Measurements from ENCODE around the gene GARRE1. TPM values are rescaled to one million over a fixed set of nuclear protein-coding genes. Genes with fewer than 3 reads are reported as not detected.
"Not testable (repeated sequence)": the region's sequence is repeated elsewhere in the genome, so short reads cannot be mapped to it uniquely, and the experiment has no call there.

Gene GARRE1
- total and polyA plus RNA-seq, 7 experiments from 2014 or later: 5.3 to 57.2 (median 26.1) TPM

GRCh38 chr19:34276614-34277013 is 22.3 kb downstream of the GARRE1 start:
- no peaks in the 10 kb centered on the region for H3K9me3 ChIP-seq (ENCODE audit: control insufficient read depth in 2 of 3, low read length in 3 of 3)
- ATAC-seq: no peak
- H3K4me1 ChIP-seq (ENCODE audit: control insufficient read depth in 2 of 2, insufficient read depth in 2 of 2, low read length in 2 of 2): peaks cover 4 to 52% of the 10 kb centered on the region in 2 donors
- peaks cover 0 to 21% (median 13%) of the 10 kb centered on the region in 5 donors for H3K36me3 Mint-ChIP-seq
- no peak for DNase-seq
- ChIA-PET POLR2A (interaction anchor here (0.7 to 2.6 kb wide), 3 partner anchors 8 to 17 kb away, joined by 3 to 11 read pairs (median 4); no protein-coding TSS in a partner anchor), CTCF (interaction anchor here (1.3 kb wide), 1 partner anchor 15 kb away, joined by 3 read pairs; no protein-coding TSS in a partner anchor)
- no peaks in the 10 kb centered on the region for H3K27me3 ChIP-seq (ENCODE audit: control insufficient read depth in 2 of 2, insufficient read depth in 2 of 2, low read length in 2 of 2)
- H3K4me1 Mint-ChIP-seq: peaks cover 13 to 95% (median 81%) of the 10 kb centered on the region in 7 donors
- peak overlapping the region in 8 of 9 donors; percentile 64 to 98 (median 81) for H3K27ac Mint-ChIP-seq
- peak overlapping the region; percentile 18 for H3K27ac ChIP-seq (ENCODE audit: low read depth, low read length)
- no peak overlapping the region for H3K4me3 ChIP-seq (ENCODE audit: low read length)
- intact Hi-C loops (cut with micrococcal nuclease): no loop called here
- peak overlapping the region in 9 of 10 donors; percentile 9 to 72 (median 59) for H3K4me3 Mint-ChIP-seq
- no peaks in the 10 kb centered on the region for H3K36me3 ChIP-seq (ENCODE audit: control insufficient read depth in 2 of 3, insufficient read depth in 3 of 3, low read length in 3 of 3)
- H3K27me3 Mint-ChIP-seq: no peaks in the 10 kb centered on the region
- peaks cover 0 to 5% (median 0%) of the 10 kb centered on the region in 11 donors for H3K9me3 Mint-ChIP-seq

DNA sequence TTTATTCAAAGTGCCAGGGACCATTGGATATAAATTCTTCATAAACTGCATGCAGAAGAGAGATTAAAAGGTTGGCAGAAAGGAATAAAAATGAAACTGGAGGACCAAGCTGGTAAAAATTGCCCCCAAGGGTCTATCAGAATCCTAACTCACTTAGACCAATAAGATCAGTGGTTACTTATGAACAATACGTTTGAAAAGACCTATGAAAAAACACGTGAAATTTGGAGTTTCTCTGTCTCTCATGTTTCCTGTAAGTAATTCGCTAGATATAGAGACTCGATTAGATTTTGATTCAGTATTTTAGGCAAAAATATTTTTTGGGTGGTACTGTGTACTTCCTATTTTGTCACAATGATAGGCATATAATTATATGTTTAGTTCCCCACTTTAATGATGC is 22.9 kb downstream of the GARRE1 start:
- H3K27me3 Mint-ChIP-seq: no peaks in the 10 kb centered on the region
- intact Hi-C loops (cut with micrococcal nuclease): no loop called here
- H3K27ac Mint-ChIP-seq: peak overlapping the region in 8 of 9 donors; percentile 64 to 98 (median 81)
- ChIA-PET POLR2A (interaction anchor here (0.9 to 2.6 kb wide), 3 partner anchors 11 to 18 kb away, joined by 4 to 11 read pairs (median 4); no protein-coding TSS in a partner anchor), CTCF (interaction anchor here (1.3 kb wide), 1 partner anchor 16 kb away, joined by 3 read pairs; no protein-coding TSS in a partner anchor)
- peak overlapping the region; percentile 18 for H3K27ac ChIP-seq (ENCODE audit: low read depth, low read length)
- no peak overlapping the region for H3K4me3 ChIP-seq (ENCODE audit: low read length)
- ATAC-seq (no peak), DNase-seq (no peak)
- H3K9me3 ChIP-seq (ENCODE audit: control insufficient read depth in 2 of 3, low read length in 3 of 3): no peaks in the 10 kb centered on the region
- peaks cover 0 to 46% of the 10 kb centered on the region in 2 donors for H3K4me1 ChIP-seq (ENCODE audit: control insufficient read depth in 2 of 2, insufficient read depth in 2 of 2, low read length in 2 of 2)
- peak overlapping the region in 9 of 10 donors; percentile 9 to 72 (median 60) for H3K4me3 Mint-ChIP-seq
- H3K4me1 Mint-ChIP-seq: peaks cover 13 to 95% (median 81%) of the 10 kb centered on the region in 7 donors
- H3K36me3 ChIP-seq (ENCODE audit: control insufficient read depth in 2 of 3, insufficient read depth in 3 of 3, low read length in 3 of 3): no peaks in the 10 kb centered on the region
- peaks cover 0 to 5% (median 0%) of the 10 kb centered on the region in 11 donors for H3K9me3 Mint-ChIP-seq
- H3K27me3 ChIP-seq (ENCODE audit: control insufficient read depth in 2 of 2, insufficient read depth in 2 of 2, low read length in 2 of 2): no peaks in the 10 kb centered on the region
- H3K36me3 Mint-ChIP-seq: peaks cover 0 to 24% (median 16%) of the 10 kb centered on the region in 5 donors

DNA sequence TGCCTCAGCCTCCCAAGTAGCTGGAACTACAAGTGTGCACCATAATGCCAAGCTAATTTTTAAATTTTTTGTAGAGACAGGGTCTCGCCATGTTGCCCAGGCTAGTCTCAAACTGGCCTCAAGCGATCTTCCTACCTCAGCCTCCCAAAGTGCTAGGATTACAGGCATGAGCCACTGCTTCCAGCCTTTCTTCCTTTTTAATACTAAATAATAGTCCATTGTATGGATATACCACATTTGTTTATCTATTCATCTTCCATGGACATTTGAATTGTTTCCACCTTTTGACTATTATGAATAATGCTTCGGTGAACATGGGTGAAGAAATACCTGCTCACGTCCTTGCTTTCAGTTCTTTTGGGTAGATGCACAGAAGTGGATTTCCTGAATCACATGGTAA is 24.4 kb downstream of the GARRE1 start:
- CTCF ChIA-PET: interaction anchor here (1.0 kb wide), 1 partner anchor 59 kb away, joined by 3 read pairs; no protein-coding TSS in a partner anchor
- POLR2A ChIA-PET: interaction anchor here (0.6 to 2.6 kb wide), 6 partner anchors 8 to 65 kb away, joined by 3 to 11 read pairs (median 4); no protein-coding TSS in a partner anchor

GRCh38 chr19:34281444-34281843 is 27.1 kb downstream of the GARRE1 start:
- POLR2A ChIA-PET: interaction anchor here (2.8 kb wide), 1 partner anchor 10 kb away, joined by 11 read pairs; no protein-coding TSS in a partner anchor
- H3K4me1 Mint-ChIP-seq: peaks cover 10 to 69% (median 60%) of the 10 kb centered on the region in 7 donors
- H3K4me1 ChIP-seq (ENCODE audit: control insufficient read depth in 2 of 2, insufficient read depth in 2 of 2, low read length in 2 of 2): peaks cover 0 to 24% of the 10 kb centered on the region in 2 donors
- H3K9me3 ChIP-seq (ENCODE audit: control insufficient read depth in 2 of 3, low read length in 3 of 3); H3K4me3 ChIP-seq (ENCODE audit: low read length); intact Hi-C loops (cut with micrococcal nuclease); H3K4me3 Mint-ChIP-seq; H3K36me3 ChIP-seq (ENCODE audit: control insufficient read depth in 2 of 3, insufficient read depth in 3 of 3, low read length in 3 of 3); H3K9me3 Mint-ChIP-seq; CTCF ChIA-PET; DNase-seq; H3K27ac ChIP-seq (ENCODE audit: low read depth, low read length); H3K27me3 Mint-ChIP-seq; H3K27me3 ChIP-seq (ENCODE audit: control insufficient read depth in 2 of 2, insufficient read depth in 2 of 2, low read length in 2 of 2); ATAC-seq: not testable (repeated sequence)
- H3K36me3 Mint-ChIP-seq: peaks cover 0 to 24% (median 7%) of the 10 kb centered on the region in 5 donors
- peak overlapping the region in 4 of 9 donors; percentile 4 to 72 (median 32) for H3K27ac Mint-ChIP-seq

More for the DNA sequence above, 24.4 kb downstream of the GARRE1 start:
- intact Hi-C loops (cut with micrococcal nuclease): no loop called here
- H3K27ac ChIP-seq (ENCODE audit: low read depth, low read length): no peak overlapping the region
- H3K4me3 ChIP-seq (ENCODE audit: low read length): no peak overlapping the region
- Mint-ChIP-seq H3K9me3 (peaks cover 0 to 5% (median 0%) of the 10 kb centered on the region in 11 donors), H3K27ac (peak overlapping the region in 7 of 9 donors; percentile 32 to 83 (median 68)), H3K4me1 (peaks cover 15 to 93% (median 81%) of the 10 kb centered on the region in 7 donors), H3K36me3 (peaks cover 0 to 22% (median 13%) of the 10 kb centered on the region in 5 donors), H3K4me3 (peak overlapping the region in 9 of 10 donors; percentile 2 to 72 (median 52)), H3K27me3 (no peaks in the 10 kb centered on the region)
- ATAC-seq: no peak
- DNase-seq: no peak
- H3K36me3 ChIP-seq (ENCODE audit: control insufficient read depth in 2 of 3, insufficient read depth in 3 of 3, low read length in 3 of 3): no peaks in the 10 kb centered on the region
- H3K4me1 ChIP-seq (ENCODE audit: control insufficient read depth in 2 of 2, insufficient read depth in 2 of 2, low read length in 2 of 2): peaks cover 0 to 40% of the 10 kb centered on the region in 2 donors
- H3K27me3 ChIP-seq (ENCODE audit: control insufficient read depth in 2 of 2, insufficient read depth in 2 of 2, low read length in 2 of 2): no peaks in the 10 kb centered on the region
- H3K9me3 ChIP-seq (ENCODE audit: control insufficient read depth in 2 of 3, low read length in 3 of 3): no peaks in the 10 kb centered on the region

- Mint-ChIP-seq H3K36me3 (peaks cover 0 to 37% (median 18%) of the 10 kb centered on the region in 5 donors), H3K27ac (peak overlapping the region in 7 of 9 donors; percentile 5 to 72 (median 34)), H3K4me1 (peaks cover 8 to 65% (median 53%) of the 10 kb centered on the region in 7 donors), H3K4me3 (peak overlapping the region in 3 of 10 donors; percentile 17 to 44 (median 37)), H3K9me3 (peaks cover 0 to under 1% (median 0%) of the 10 kb centered on the region in 11 donors), H3K27me3 (no peaks in the 10 kb centered on the region)
- Histone ChIP-seq H3K27me3 (ENCODE audit: control insufficient read depth in 2 of 2, insufficient read depth in 2 of 2, low read length in 2 of 2) (no peaks in the 10 kb centered on the region), H3K9me3 (ENCODE audit: control insufficient read depth in 2 of 3, low read length in 3 of 3) (no peaks in the 10 kb centered on the region), H3K27ac (ENCODE audit: low read depth, low read length) (no peak overlapping the region), H3K4me1 (ENCODE audit: control insufficient read depth in 2 of 2, insufficient read depth in 2 of 2, low read length in 2 of 2) (peaks cover 0 to 11% of the 10 kb centered on the region in 2 donors), H3K36me3 (ENCODE audit: control insufficient read depth in 2 of 3, insufficient read depth in 3 of 3, low read length in 3 of 3) (peaks cover 0 to 6% (median 0%) of the 10 kb centered on the region in 3 experiments), H3K4me3 (ENCODE audit: low read length) (no peak overlapping the region)
- intact Hi-C loops (cut with micrococcal nuclease): no loop called here
- CTCF ChIA-PET: no interaction called here
- POLR2A ChIA-PET: interaction anchor here (0.6 to 2.8 kb wide), 2 partner anchors 12 to 25 kb away, joined by 5 to 11 read pairs; no protein-coding TSS in a partner anchor
- DNase-seq (no peak), ATAC-seq (no peak)
Observed at GRCh38 chr19:34282611-34283519, 28.5 kb downstream of the GARRE1 start.

DNA sequence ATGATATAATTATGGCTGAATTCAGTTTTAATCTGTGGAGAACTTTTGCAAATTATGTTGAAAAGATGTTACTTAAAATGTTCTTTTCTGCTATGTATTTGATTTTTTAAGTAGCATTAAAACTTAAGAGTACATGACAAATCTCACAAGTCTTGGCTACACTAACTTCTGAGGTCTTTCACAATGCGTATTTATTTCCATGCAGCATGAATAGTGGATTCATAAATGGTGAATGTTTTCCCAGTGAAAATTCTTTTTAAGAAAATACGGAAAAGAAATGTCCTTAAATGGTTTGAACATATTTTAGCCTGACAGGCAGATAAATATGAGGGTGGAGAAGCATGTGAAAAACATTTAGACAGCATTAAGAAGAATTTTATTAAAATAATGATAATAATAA is 30.2 kb downstream of the GARRE1 start:
- intact Hi-C loops (cut with micrococcal nuclease): no loop called here

More for the DNA sequence above, 30.2 kb downstream of the GARRE1 start:
- ChIA-PET CTCF (interaction anchor here (1.2 kb wide), 1 partner anchor 10 kb away, joined by 3 read pairs; no protein-coding TSS in a partner anchor), POLR2A (no interaction called here)
- peaks cover 0 to 37% (median 18%) of the 10 kb centered on the region in 5 donors for H3K36me3 Mint-ChIP-seq
- H3K9me3 Mint-ChIP-seq: peaks cover 0 to 2% (median 0%) of the 10 kb centered on the region in 11 donors
- peak overlapping the region in 1 of 9 donors; percentile 42 for H3K27ac Mint-ChIP-seq
- no peak overlapping the region for H3K4me3 Mint-ChIP-seq
- DNase-seq: no peak
- Histone ChIP-seq H3K9me3 (ENCODE audit: control insufficient read depth in 2 of 3, low read length in 3 of 3) (no peaks in the 10 kb centered on the region), H3K27me3 (ENCODE audit: control insufficient read depth in 2 of 2, insufficient read depth in 2 of 2, low read length in 2 of 2) (no peaks in the 10 kb centered on the region), H3K4me1 (ENCODE audit: control insufficient read depth in 2 of 2, insufficient read depth in 2 of 2, low read length in 2 of 2) (peaks cover 0 to 20% of the 10 kb centered on the region in 2 donors), H3K36me3 (ENCODE audit: control insufficient read depth in 2 of 3, insufficient read depth in 3 of 3, low read length in 3 of 3) (peaks cover 0 to 6% (median 0%) of the 10 kb centered on the region in 3 experiments), H3K4me3 (ENCODE audit: low read length) (no peak overlapping the region), H3K27ac (ENCODE audit: low read depth, low read length) (no peak overlapping the region)
- H3K27me3 Mint-ChIP-seq: no peaks in the 10 kb centered on the region
- H3K4me1 Mint-ChIP-seq: peaks cover 15 to 59% (median 48%) of the 10 kb centered on the region in 7 donors
- ATAC-seq: no peak
